Activated CD8-positive, alpha-beta memory T cell treated with anti-CD3 and anti-CD28 coated beads for 4 hours (primary cell): ENCODE measurements around the gene EPB41L5.

Experiments used
- DNase-seq, 2 donors: peaks; one replicate each; pipeline ENCODE4 v3.0.0-alpha.2; 2020; ENCODE audit warnings: low read depth in 2 of 2

Gene EPB41L5

DNA sequence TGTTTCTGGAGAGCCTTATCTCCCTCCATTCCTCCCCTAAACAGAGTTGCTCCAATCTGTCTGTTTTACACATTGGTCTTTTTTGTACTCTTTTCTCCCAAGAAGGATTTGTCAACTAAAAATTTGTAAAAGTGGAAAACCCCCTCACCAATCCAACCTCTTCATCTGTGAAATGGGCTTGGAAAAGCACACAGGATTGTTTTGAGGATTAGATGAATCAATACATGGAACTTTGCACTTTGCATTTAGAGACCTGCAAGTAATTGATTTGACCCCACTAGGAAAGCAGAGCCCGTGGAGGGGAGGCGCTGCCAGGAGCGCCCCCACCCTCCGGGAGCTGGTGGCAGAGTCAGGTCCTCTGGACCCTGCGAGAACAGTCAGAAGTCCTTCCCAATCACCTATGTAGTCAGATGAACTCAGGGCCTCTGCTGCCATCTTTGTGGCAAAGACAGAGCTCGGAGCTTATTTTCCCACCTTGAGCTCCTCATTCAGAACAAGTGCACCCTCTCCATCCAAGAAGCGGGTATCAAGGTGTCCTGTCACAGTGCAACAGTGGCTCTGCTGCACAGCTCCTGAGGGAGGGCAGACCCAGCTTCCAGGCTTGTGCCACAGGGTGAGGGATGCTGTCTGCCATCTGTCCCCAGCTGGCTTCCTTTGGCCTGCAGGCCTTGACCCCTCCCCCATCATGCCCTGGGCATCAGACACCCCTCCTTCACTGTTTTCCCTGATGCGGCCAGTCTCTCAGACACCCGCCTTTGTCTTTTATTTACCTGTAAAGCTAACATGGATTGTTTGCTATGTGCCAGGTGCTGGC lies 212.1 kb downstream of the EPB41L5 start:
- no peak for DNase-seq

- no peak for DNase-seq
These were observed 212.7 kb downstream of the EPB41L5 start for GRCh38 chr2:120225549-120226065.

DNA sequence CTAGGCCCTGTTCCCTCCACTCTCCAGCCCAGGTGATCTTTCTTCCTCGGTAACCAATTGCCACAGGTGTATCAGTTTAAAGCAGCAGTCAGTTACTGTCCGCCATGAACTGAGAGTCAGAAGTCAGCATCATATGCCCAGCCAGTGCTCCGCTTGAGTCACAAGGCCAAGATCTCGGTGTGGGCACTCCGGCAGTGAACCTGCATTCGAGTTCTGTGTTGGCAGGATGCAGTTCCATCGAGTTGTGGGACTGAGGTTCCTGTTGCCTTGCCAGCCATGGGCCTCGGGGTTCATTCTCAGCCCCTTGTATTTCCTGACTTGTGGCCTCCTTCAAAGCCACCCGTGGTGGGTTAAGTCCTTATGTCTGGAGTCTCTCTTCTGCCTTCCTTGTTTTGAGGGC lies 213.4 kb downstream of the EPB41L5 start:
- no peak for DNase-seq

GRCh38 chr2:120227111-120227991 lies 214.5 kb downstream of the EPB41L5 start:
- no peak for DNase-seq

DNA sequence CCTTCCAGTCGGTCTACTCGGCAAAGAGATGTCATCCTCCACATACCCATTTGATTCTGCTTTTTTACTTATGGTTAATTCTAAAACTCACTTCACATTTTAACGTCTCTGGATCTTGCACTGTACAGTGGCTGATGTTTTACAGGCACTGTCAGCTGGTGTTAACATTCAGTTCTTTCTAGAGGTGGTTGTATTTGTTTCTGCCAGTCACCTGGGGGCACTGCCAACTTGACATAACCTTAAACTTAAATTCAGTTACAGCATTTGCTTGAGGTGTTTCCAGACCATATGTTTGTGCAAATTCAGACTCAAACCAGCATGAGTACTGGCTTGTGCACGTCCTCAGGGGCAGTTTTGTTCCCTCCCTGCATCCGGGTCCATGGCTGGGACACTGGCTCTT lies 215.6 kb downstream of the EPB41L5 start:
- DNase-seq: no peak
